BLaER1 treated with 17β-estradiol and CSF1 and Interleukin-3, amounts not matched to agents 10 nM and 100 nM (cell line): ENCODE measurements around the gene PCNT.
"Not testable (repeated sequence)": the region's sequence is repeated elsewhere in the genome, so short reads cannot be mapped to it uniquely, and the experiment has no call there.

ENCODE experiments used
- H3K27ac ChIP-seq, 11 experiments: shearing (Covaris generic); formaldehyde crosslinking; 2 replicates each; pipeline ENCODE4 v1.8.1; 2022
- H3K27me3 ChIP-seq, 11 experiments: shearing (Covaris generic); formaldehyde crosslinking; 2 replicates each; pipeline ENCODE4 v1.8.1; 2022
- H3K36me3 ChIP-seq, 11 experiments: shearing (Covaris generic); formaldehyde crosslinking; 2 replicates each; pipeline ENCODE4 v1.8.1; 2022
- H3K4me1 ChIP-seq, 10 experiments: shearing (Covaris generic); formaldehyde crosslinking; 2 replicates each; pipeline ENCODE4 v1.8.1; 2022
- H3K4me2 ChIP-seq, 11 experiments: shearing (Covaris generic); formaldehyde crosslinking; 2 replicates each; pipeline ENCODE4 v1.8.1; 2022
- H3K4me3 ChIP-seq, 10 experiments: shearing (Covaris generic); formaldehyde crosslinking; 2 replicates each; pipeline ENCODE4 v1.8.1; 2022
- H3K9ac ChIP-seq, 11 experiments: shearing (Covaris generic); formaldehyde crosslinking; 2 replicates each; pipeline ENCODE4 v1.8.1; 2022
- H3K9me3 ChIP-seq, 11 experiments: shearing (Covaris generic); formaldehyde crosslinking; replicated peaks in 1 of 11; 2 replicates each; pipeline ENCODE4 v1.8.1; 2022
- H4K20me1 ChIP-seq, 11 experiments: shearing (Covaris generic); formaldehyde crosslinking; 2 replicates each; pipeline ENCODE4 v1.8.1; 2022
- Cebpa-rat ChIP-seq, 11 experiments: shearing (Covaris generic); IDR thresholded peaks; 2 replicates each; pipeline ENCODE4 v1.8.1; 2022

Gene PCNT

DNA sequence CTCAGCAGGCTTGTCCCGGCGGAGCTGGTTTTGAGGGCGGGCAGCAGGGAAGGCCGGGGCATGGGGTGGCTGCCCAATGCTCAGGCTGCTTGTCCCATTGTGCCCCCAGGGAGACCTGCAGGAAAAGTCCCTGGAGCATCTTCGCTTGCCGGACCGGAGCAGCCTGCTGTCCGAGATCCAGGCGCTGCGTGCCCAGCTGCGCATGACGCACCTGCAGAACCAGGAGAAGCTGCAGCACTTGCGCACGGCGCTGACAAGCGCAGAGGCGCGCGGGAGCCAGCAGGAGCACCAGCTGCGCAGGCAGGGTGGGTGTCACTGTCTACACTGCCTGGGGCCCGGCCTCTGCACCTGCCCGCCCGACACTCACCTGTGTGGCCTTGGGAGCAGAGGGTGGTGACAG lies 104.3 kb downstream of the PCNT start:
- H3K36me3 ChIP-seq: peaks cover 49 to 85% (median 76%) of the 10 kb centered on the region in 11 experiments
- no peak for TF ChIP-seq Cebpa-rat (IDR thresholded peaks at IDR 0.05)

DNA sequence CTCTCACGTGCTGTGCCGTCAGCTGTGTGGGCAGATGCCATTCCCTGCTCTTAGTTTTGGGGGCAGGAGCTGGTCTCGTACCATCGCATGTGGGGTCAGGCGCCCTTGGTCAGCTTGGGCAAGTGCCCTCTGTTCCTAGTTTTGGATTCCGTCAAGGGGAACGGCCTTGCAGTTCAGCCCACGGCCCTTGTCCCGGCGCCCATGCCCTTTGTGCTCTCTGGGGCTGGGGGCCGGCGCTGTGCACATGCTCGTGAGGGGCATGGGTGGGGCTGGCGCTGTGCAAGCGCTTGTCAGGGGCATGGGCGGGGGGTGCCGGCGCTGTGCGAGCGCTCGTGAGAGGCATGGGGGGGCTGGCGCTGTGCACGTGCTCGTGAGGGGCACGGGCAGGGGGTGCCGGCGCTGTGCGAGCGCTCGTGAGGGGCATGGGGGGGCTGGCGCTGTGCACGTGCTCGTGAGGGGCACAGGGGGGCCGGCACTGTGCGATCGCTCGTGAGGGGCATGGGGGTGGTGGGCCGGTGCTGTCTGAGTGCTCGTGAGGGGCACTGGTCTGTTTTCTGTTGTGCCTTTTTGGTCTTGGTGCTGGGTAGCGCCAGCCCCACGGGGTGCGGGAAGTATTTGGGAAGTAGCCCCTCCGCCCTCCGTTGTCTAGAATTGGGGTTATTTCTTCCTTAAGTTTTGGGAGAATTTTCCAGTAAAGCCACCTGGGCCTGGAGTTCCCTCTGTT lies 105.2 kb downstream of the PCNT start:
- no peak overlapping the region for H3K4me2 ChIP-seq
- TF ChIP-seq Cebpa-rat (IDR thresholded peaks at IDR 0.05): no peak
- no peak overlapping the region for H3K27ac ChIP-seq
- no peak overlapping the region for H3K9ac ChIP-seq
- peaks cover 49 to 94% (median 84%) of the 10 kb centered on the region in 11 experiments for H3K36me3 ChIP-seq
- H3K9me3 ChIP-seq: no peaks in the 10 kb centered on the region
- peaks cover 0 to 52% (median 0%) of the 10 kb centered on the region in 11 experiments; a peak in 5 of 22 replicates for H4K20me1 ChIP-seq
- H3K27me3 ChIP-seq: no peaks in the 10 kb centered on the region
- peaks cover 2 to 20% (median 11%) of the 10 kb centered on the region in 10 experiments for H3K4me1 ChIP-seq
- H3K4me3 ChIP-seq: no peak overlapping the region

More for the DNA sequence above, 104.3 kb downstream of the PCNT start:
- H3K4me3 ChIP-seq: no peak overlapping the region
- H3K9ac ChIP-seq: no peak overlapping the region
- no peaks in the 10 kb centered on the region for H3K9me3 ChIP-seq
- H3K4me1 ChIP-seq: peaks cover 8 to 26% (median 17%) of the 10 kb centered on the region in 10 experiments
- peaks cover 0 to 49% (median 0%) of the 10 kb centered on the region in 11 experiments; a peak in 4 of 22 replicates for H4K20me1 ChIP-seq
- no peak overlapping the region for H3K27ac ChIP-seq
- H3K4me2 ChIP-seq: no peak overlapping the region
- H3K27me3 ChIP-seq: no peaks in the 10 kb centered on the region

GRCh38 chr21:46429754-46430681 lies 106.1 kb downstream of the PCNT start:
- Histone ChIP-seq H3K4me3 (no peak overlapping the region), H3K36me3 (peaks cover 57 to 100% (median 93%) of the 10 kb centered on the region in 11 experiments), H3K9ac (no peak overlapping the region), H3K4me1 (peaks cover 0 to 18% (median 8%) of the 10 kb centered on the region in 10 experiments; a peak in 11 of 20 replicates), H4K20me1 (peaks cover 0 to 59% (median 0%) of the 10 kb centered on the region in 11 experiments; a peak in 5 of 22 replicates), H3K27me3 (no peaks in the 10 kb centered on the region), H3K27ac (no peak overlapping the region), H3K9me3 (no peaks in the 10 kb centered on the region), H3K4me2 (no peak overlapping the region)
- TF ChIP-seq Cebpa-rat (IDR thresholded peaks at IDR 0.05): no peak

- peaks cover 0 to 61% (median 0%) of the 10 kb centered on the region in 11 experiments; a peak in 6 of 22 replicates for H4K20me1 ChIP-seq
- no peaks in the 10 kb centered on the region for H3K9me3 ChIP-seq
- H3K27ac ChIP-seq: no peak overlapping the region
- TF ChIP-seq Cebpa-rat (IDR thresholded peaks at IDR 0.05): no peak
- H3K4me3 ChIP-seq: no peak overlapping the region
- peaks cover 56 to 100% (median 95%) of the 10 kb centered on the region in 11 experiments for H3K36me3 ChIP-seq
- peak overlapping the region in 4 of 11 experiments; percentile 8 to 66 (median 38); a peak in 5 of 22 replicates for H3K4me2 ChIP-seq
- H3K27me3 ChIP-seq: no peaks in the 10 kb centered on the region
- peaks cover 0 to 26% (median 6%) of the 10 kb centered on the region in 10 experiments; a peak in 10 of 20 replicates for H3K4me1 ChIP-seq
- peak overlapping the region in 1 of 11 experiments; percentile 6; a peak in 1 of 22 replicates for H3K9ac ChIP-seq
These were observed 107.5 kb downstream of the PCNT start for GRCh38 chr21:46431448-46431847.

DNA sequence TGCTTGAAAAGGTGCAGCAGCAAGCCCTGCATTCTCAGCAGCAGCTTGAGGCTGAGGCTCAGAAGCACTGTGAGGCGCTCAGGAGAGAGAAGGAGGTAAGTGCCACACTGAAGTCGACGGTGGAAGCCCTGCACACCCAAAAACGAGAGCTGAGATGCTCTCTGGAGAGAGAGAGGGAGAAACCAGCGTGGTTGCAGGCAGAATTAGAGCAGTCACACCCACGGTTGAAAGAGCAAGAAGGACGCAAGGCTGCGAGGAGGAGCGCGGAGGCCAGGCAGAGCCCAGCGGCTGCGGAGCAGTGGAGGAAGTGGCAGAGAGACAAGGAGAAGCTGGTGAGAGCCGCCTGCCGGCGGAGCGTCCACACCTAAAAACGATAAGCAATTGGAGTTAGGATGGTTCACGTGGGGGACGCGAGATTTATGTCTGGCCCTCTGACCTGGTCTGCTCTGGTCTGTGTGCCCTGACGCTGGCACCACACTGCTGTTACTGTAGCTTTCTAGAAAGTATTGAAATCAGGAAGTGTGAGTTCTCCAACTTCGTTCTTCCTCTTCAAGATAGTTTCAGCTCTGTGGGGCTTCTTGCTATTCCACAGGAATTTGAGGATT lies 108.0 kb downstream of the PCNT start:
- H3K4me3 ChIP-seq: no peak overlapping the region
- H3K4me2 ChIP-seq: peak overlapping the region in 5 of 11 experiments; percentile 8 to 66 (median 29); a peak in 7 of 22 replicates
- no peaks in the 10 kb centered on the region for H3K27me3 ChIP-seq
- no peak for TF ChIP-seq Cebpa-rat (IDR thresholded peaks at IDR 0.05)
- peak overlapping the region in 1 of 11 experiments; percentile 6; a peak in 1 of 22 replicates for H3K9ac ChIP-seq
- peaks cover 0 to 62% (median 0%) of the 10 kb centered on the region in 11 experiments; a peak in 6 of 22 replicates for H4K20me1 ChIP-seq
- peaks cover 0 to 31% (median 8%) of the 10 kb centered on the region in 10 experiments; a peak in 10 of 20 replicates for H3K4me1 ChIP-seq
- H3K36me3 ChIP-seq: peaks cover 53 to 100% (median 96%) of the 10 kb centered on the region in 11 experiments
- no peak overlapping the region for H3K27ac ChIP-seq
- H3K9me3 ChIP-seq: no peaks in the 10 kb centered on the region

DNA sequence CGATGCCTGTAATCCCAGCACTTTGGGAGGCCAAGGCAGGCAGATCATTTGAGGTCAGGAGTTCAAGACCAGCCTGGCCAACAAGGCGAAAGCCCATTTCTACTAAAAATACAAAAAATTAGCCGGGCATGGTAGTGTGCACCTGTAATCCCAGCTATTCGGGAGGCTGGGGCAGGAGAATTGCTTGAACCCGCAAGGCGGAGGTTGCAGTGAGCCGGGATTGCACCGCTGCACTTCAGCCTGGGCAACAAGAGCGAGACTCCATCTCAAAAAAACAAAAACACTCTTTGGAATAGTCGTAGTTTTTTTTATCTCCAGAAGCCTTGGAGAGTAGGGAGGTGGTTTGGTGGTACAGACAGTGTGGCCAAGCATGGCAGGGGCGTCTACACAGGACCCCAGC lies 109.2 kb downstream of the PCNT start:
- not testable (repeated sequence) for H3K4me3 ChIP-seq, H3K4me2 ChIP-seq, H3K9me3 ChIP-seq, H3K27me3 ChIP-seq, H3K9ac ChIP-seq, H3K27ac ChIP-seq
- peaks cover 54 to 100% (median 96%) of the 10 kb centered on the region in 11 experiments for H3K36me3 ChIP-seq
- H4K20me1 ChIP-seq: peaks cover 0 to 64% (median 0%) of the 10 kb centered on the region in 11 experiments; a peak in 6 of 22 replicates
- peaks cover 0 to 38% (median 10%) of the 10 kb centered on the region in 10 experiments; a peak in 10 of 20 replicates for H3K4me1 ChIP-seq

GRCh38 chr21:46434322-46434958 lies 110.5 kb downstream of the PCNT start:
- Histone ChIP-seq H3K9ac (0 out of 22 replicates have a peak overlapping the region, but pooled peaks of 2 of the 11 experiments have one; percentile 9 to 13), H3K27me3 (no peaks in the 10 kb centered on the region), H4K20me1 (peaks cover 0 to 57% (median 0%) of the 10 kb centered on the region in 11 experiments; a peak in 6 of 22 replicates), H3K36me3 (peaks cover 59 to 100% (median 99%) of the 10 kb centered on the region in 11 experiments), H3K9me3 (no peaks in the 10 kb centered on the region), H3K4me2 (no peak overlapping the region), H3K27ac (no peak overlapping the region), H3K4me3 (no peak overlapping the region), H3K4me1 (peaks cover 0 to 38% (median 10%) of the 10 kb centered on the region in 10 experiments; a peak in 10 of 20 replicates)
- TF ChIP-seq Cebpa-rat (IDR thresholded peaks at IDR 0.05): no peak

- Histone ChIP-seq H3K4me3 (no peak overlapping the region), H3K27me3 (no peaks in the 10 kb centered on the region), H3K27ac (no peak overlapping the region), H3K9ac (no peak overlapping the region), H4K20me1 (peaks cover 0 to 49% (median 0%) of the 10 kb centered on the region in 11 experiments; a peak in 6 of 22 replicates), H3K36me3 (peaks cover 59 to 100% (median 100%) of the 10 kb centered on the region in 11 experiments), H3K9me3 (no peaks in the 10 kb centered on the region), H3K4me1 (peaks cover 0 to 38% (median 10%) of the 10 kb centered on the region in 10 experiments; a peak in 10 of 20 replicates), H3K4me2 (peak overlapping the region in 2 of 11 experiments; percentile 11 to 62; a peak in 1 of 22 replicates)
- TF ChIP-seq Cebpa-rat (IDR thresholded peaks at IDR 0.05): no peak
These were observed 111.9 kb downstream of the PCNT start for GRCh38 chr21:46435786-46436227.
